Measurements from ENCODE around the gene ADISSP.
A peak's percentile ranks its signal among the peaks of the same experiment; 100 is the strongest.

The ADISSP gene

DNA sequence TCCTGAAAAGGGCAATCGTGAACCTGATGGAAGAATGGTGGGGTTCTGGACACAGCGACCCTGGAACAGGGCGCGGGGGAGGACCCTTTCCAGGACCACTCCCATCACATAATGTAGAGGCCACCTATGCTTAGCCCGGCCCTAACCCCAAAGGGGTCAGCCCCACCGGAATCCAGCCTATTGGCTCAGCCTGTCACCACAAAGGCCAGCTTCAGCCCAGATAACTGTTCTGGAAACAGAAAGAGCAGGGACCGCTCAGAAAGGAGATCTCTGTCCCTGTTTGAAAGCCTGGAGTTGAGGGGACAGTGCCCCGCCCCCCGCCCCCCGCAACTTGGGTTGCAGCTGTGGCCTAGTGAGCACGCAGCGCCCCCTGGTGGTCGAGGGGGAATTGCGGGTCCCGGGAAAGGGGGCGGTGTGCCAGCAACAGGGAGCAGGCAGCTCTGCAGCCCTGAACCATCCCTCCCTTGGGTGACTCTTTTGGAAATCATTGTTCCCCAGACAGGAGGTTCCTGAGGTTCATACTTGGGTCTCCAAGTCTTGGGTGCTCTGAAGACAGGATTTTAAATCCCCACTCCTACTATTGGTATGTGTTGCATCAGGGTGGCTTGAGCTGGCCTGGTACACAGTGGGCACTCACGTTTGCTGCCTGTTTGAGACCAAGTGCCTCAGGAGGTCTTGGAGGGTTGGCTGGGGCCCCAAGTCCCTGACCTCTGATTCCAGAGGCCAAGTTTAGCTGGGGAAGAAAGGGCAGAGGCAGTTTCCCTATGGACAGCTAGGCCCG, 56.7 kb downstream of the ADISSP start:
- H3K4me3 ChIP-seq (ENCODE audit: control insufficient read depth, low read depth, low read length) = no peak overlapping the region
- DNase-seq (ENCODE audit: low read depth) = no peak
- TF ChIP-seq, protein P1, sequence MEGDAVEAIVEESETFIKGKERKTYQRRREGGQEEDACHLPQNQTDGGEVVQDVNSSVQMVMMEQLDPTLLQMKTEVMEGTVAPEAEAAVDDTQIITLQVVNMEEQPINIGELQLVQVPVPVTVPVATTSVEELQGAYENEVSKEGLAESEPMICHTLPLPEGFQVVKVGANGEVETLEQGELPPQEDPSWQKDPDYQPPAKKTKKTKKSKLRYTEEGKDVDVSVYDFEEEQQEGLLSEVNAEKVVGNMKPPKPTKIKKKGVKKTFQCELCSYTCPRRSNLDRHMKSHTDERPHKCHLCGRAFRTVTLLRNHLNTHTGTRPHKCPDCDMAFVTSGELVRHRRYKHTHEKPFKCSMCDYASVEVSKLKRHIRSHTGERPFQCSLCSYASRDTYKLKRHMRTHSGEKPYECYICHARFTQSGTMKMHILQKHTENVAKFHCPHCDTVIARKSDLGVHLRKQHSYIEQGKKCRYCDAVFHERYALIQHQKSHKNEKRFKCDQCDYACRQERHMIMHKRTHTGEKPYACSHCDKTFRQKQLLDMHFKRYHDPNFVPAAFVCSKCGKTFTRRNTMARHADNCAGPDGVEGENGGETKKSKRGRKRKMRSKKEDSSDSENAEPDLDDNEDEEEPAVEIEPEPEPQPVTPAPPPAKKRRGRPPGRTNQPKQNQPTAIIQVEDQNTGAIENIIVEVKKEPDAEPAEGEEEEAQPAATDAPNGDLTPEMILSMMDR (IDR thresholded peaks at IDR 0.05; ENCODE audit: control insufficient read depth, insufficient read depth, low read depth, low read length, missing control alignments) = peak; percentile 98

DNA sequence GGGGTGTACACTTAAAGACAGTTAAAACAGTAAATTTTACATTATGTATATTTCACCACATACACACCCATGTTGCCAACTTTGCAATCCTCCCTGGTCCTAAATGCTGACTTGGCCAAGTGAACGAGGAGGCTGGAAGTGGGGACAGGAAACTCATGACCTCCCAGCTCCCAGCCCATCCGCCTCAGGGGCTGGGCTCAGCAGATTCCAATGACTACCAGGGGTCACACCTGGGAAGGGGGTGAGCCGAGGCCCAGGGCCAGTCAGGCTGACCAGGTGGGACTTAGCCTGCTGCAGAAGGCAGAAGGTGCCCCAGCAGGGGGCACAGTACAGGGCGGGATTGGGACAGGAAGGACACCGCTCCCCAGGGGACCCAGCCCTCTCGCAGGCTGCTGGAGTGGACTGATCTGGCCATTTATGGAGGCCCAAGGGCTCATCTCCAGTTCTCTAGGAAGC, 57.5 kb downstream of the ADISSP start:
- no peak for DNase-seq (ENCODE audit: low read depth)
- TF ChIP-seq, protein P1 (IDR thresholded peaks at IDR 0.05; ENCODE audit: control insufficient read depth, insufficient read depth, low read depth, low read length, missing control alignments) = no peak
- H3K4me3 ChIP-seq (ENCODE audit: control insufficient read depth, low read depth, low read length) = no peak overlapping the region

DNA sequence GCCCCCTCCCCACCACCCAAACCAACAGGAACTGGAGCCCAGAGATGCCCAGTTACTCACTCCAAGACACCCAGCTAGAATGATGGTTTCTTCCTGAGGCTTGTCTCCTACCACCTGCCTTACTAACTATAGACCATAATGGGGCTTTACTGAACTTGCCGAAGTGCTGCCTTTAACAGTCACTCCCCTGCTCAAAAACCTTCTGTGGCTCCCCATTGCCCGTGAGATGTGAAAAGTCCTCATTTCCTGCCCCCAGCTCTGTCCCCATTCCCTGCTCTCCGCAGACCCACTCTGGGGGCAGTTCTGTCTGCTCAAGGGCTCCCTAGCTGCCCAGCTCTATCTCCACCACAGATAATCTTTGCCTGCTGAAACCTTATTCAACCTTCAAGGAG, 60.0 kb downstream of the ADISSP start:
- H3K4me3 ChIP-seq (ENCODE audit: control insufficient read depth, low read depth, low read length) = no peak overlapping the region
- TF ChIP-seq, protein P1 (IDR thresholded peaks at IDR 0.05; ENCODE audit: control insufficient read depth, insufficient read depth, low read depth, low read length, missing control alignments) = no peak
- no peak for DNase-seq (ENCODE audit: low read depth)

DNA sequence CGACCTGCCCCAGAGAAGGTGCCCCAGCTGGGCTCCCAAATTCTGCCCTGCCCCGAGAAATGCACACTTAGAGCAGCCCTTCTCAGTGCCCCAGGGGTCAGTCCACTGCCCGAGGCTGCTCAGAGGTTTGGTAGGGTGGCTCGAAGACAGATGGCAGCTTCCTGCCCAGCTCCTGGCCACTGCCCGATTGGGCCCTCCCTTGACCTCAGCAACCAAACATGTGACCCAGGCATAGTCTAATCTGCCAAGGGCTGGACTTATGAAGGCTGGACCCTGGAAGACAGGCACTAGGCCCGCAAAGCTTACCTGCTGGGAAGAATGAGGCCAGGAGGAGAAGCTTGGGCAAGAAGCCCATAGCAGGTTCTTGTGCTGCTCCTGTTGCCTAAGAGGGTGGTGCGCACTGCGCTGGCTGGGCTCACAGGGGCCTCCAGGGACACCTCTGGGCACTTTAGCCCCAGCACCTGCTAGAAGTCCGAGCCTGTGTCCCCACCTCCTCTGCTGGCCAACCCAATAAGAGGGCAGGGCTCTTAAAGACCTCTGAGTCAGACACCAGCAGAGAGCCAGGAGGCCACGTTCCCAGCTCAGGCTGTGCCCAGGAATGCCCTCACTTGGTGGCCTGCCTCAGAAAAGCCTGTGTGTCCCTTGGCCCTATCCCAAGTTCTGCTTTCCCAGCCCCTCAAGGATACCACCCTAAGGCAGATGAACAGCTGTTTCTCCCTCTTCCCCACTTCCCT, 60.6 kb downstream of the ADISSP start:
- no peak overlapping the region for H3K4me3 ChIP-seq (ENCODE audit: control insufficient read depth, low read depth, low read length)
- no peak for DNase-seq (ENCODE audit: low read depth)
- TF ChIP-seq, protein P1 (IDR thresholded peaks at IDR 0.05; ENCODE audit: control insufficient read depth, insufficient read depth, low read depth, low read length, missing control alignments) = no peak

DNA sequence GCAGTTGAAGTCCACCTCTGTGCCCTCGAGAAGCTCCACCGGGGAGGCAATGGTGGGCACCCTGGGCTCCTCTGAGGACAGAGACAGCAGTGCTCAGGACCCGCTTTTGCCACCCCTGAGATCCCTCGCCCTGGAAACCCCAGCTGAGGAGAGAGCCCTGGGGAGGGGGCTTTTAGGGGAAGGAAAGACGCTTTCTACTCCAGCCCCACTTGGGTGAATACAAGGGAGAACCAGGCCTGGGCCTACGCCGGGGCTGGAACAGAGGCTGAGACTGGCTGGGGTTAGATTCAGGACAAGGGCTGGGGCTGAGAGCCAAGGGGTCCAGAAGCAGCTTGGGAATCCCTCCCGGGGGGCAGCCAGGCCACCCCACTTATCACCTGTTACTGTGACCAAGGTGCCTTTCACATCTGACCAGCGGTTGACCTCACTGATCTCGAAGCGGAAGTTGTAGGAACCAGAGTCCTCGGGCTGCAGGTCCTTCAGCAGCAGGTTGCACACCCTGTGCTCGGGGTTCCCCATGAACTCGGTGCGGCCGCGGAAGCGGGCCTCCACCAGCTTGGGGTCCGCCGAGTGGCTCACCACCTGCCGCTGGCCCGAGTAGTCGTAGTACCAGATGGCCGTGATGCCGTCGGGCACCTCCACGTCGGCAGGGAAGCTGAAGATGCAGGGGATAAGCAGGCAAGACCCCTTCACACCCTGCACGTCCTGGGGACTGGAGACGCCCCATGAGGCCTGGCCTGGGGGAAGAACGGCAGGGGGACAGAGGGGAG, 61.4 kb downstream of the ADISSP start:
- TF ChIP-seq, protein P1 (IDR thresholded peaks at IDR 0.05; ENCODE audit: control insufficient read depth, insufficient read depth, low read depth, low read length, missing control alignments) = no peak

DNA sequence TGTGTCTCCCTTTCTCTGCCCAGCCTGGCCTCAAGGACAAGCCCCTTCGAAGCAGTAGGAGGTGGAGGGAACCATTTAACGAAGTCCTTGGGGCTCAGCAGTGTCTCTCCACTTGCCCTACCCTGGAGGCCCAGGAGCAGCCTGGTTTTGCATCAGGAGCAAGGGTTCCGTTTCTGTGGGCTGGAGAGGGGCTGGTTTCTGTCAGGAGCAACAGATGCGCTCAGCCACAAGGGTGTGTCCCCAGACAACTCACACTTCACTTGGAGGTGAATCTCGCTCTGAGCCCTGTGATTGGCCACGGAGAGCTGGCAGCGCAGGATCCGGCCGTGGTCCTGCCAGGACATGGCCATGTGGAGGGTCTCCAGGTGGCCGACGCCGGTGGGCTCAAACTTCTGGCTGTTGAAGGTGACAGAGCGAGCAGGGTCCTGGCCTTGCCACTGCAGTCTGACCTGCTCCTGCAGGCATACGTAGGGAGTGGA, 62.0 kb downstream of the ADISSP start:
- H3K4me3 ChIP-seq (ENCODE audit: control insufficient read depth, low read depth, low read length) = no peak overlapping the region
- TF ChIP-seq, protein P1 (IDR thresholded peaks at IDR 0.05; ENCODE audit: control insufficient read depth, insufficient read depth, low read depth, low read length, missing control alignments) = no peak
- no peak for DNase-seq (ENCODE audit: low read depth)

More for the DNA sequence above, 61.4 kb downstream of the ADISSP start:
- DNase-seq (ENCODE audit: low read depth) = no peak
- H3K4me3 ChIP-seq (ENCODE audit: control insufficient read depth, low read depth, low read length) = no peak overlapping the region
